Measurements from ENCODE around the gene LSAMP. TPM values are rescaled to one million over a fixed set of nuclear protein-coding genes. Genes with fewer than 3 reads are reported as not detected.

The LSAMP gene
- polyA plus RNA-seq, 3 donors = not detected

- Mint-ChIP-seq H3K9me3 (peaks cover 0 to 2% (median 0%) of the 10 kb centered on the region in 7 donors), H3K27ac (no peak overlapping the region), H3K4me1 (no peaks in the 10 kb centered on the region), H3K36me3 (no peaks in the 10 kb centered on the region), H3K27me3 (ENCODE audit: low read depth in 3 of 3) (peaks cover 0 to 2% (median 0%) of the 10 kb centered on the region in 3 donors), H3K4me3 (no peak overlapping the region)
- H3K9me3 ChIP-seq (replicated peaks in 1 of 2; ENCODE audit: control insufficient read depth in 1 of 2, insufficient read depth in 1 of 2, low read length in 2 of 2) = no peaks in the 10 kb centered on the region
- H2AFZ ChIP-seq (ENCODE audit: insufficient read depth, low read depth, low read length, poor library complexity, severe bottlenecking) = no peak overlapping the region
- no peaks in the 10 kb centered on the region for H3K79me2 ChIP-seq (ENCODE audit: insufficient read depth, low read length)
- no peaks in the 10 kb centered on the region for H4K20me1 ChIP-seq (ENCODE audit: insufficient read depth, low read length)
- H3K36me3 ChIP-seq (replicated peaks in 1 of 2; ENCODE audit: control insufficient read depth in 1 of 2, insufficient read depth in 2 of 2, low read length in 2 of 2) = no peaks in the 10 kb centered on the region
- H3K27ac ChIP-seq (ENCODE audit: low read depth in 1 of 2, low read length in 2 of 2) = no peak overlapping the region
- no CpG with 5 or more reads among the region's 2 CpGs for WGBS (ENCODE audit: insufficient coverage)
- DNase-seq = no peak
- intact Hi-C loops (cut with micrococcal nuclease) = no loop called here
- H3K9ac ChIP-seq (ENCODE audit: insufficient read depth, low read length, poor library complexity, severe bottlenecking) = no peak overlapping the region
- H3K4me3 ChIP-seq (replicated peaks in 1 of 3; ENCODE audit: low read depth in 2 of 3, low read length in 3 of 3) = no peak overlapping the region
- no peak overlapping the region for H3K4me2 ChIP-seq (replicated peaks; ENCODE audit: extremely low read depth, low read length, poor library complexity, severe bottlenecking)
- no peak for TF ChIP-seq CTCF (IDR thresholded peaks at IDR 0.05)
- H3K27me3 ChIP-seq (ENCODE audit: control insufficient read depth in 2 of 2, insufficient read depth in 2 of 2, low read length in 2 of 2) = no peaks in the 10 kb centered on the region
- H3K4me1 ChIP-seq (ENCODE audit: control insufficient read depth in 1 of 2, insufficient read depth in 2 of 2, low read length in 2 of 2) = no peaks in the 10 kb centered on the region
These were observed 45.5 kb downstream of the LSAMP start for GRCh38 chr3:116399701-116400226.

GRCh38 chr3:116394365-116394764, 50.9 kb downstream of the LSAMP start:
- H3K9ac ChIP-seq (ENCODE audit: insufficient read depth, low read length, poor library complexity, severe bottlenecking) = no peak overlapping the region
- intact Hi-C loops (cut with micrococcal nuclease) = no loop called here
- H4K20me1 ChIP-seq (ENCODE audit: insufficient read depth, low read length) = no peaks in the 10 kb centered on the region
- no peaks in the 10 kb centered on the region for H3K36me3 ChIP-seq (replicated peaks in 1 of 2; ENCODE audit: control insufficient read depth in 1 of 2, insufficient read depth in 2 of 2, low read length in 2 of 2)
- H3K4me1 Mint-ChIP-seq = no peaks in the 10 kb centered on the region
- H3K9me3 ChIP-seq (replicated peaks in 1 of 2; ENCODE audit: control insufficient read depth in 1 of 2, insufficient read depth in 1 of 2, low read length in 2 of 2) = peaks cover 27 to 28% of the 10 kb centered on the region in 2 donors
- H2AFZ ChIP-seq (ENCODE audit: insufficient read depth, low read depth, low read length, poor library complexity, severe bottlenecking) = no peak overlapping the region
- H3K27ac ChIP-seq (ENCODE audit: low read depth in 1 of 2, low read length in 2 of 2) = no peak overlapping the region
- WGBS (ENCODE audit: insufficient coverage) = 79% methylated on average over 2 of the region's 4 CpGs
- peaks cover 0 to 2% (median 0%) of the 10 kb centered on the region in 3 donors for H3K27me3 Mint-ChIP-seq (ENCODE audit: low read depth in 3 of 3)
- H3K27ac Mint-ChIP-seq = no peak overlapping the region
- no peaks in the 10 kb centered on the region for H3K27me3 ChIP-seq (ENCODE audit: control insufficient read depth in 2 of 2, insufficient read depth in 2 of 2, low read length in 2 of 2)
- no peaks in the 10 kb centered on the region for H3K79me2 ChIP-seq (ENCODE audit: insufficient read depth, low read length)
- no peak overlapping the region for H3K4me3 ChIP-seq (replicated peaks in 1 of 3; ENCODE audit: low read depth in 2 of 3, low read length in 3 of 3)
- no peak for DNase-seq
- TF ChIP-seq CTCF (IDR thresholded peaks at IDR 0.05) = no peak
- H3K9me3 Mint-ChIP-seq = peaks cover 4 to 22% (median 14%) of the 10 kb centered on the region in 7 donors
- no peak overlapping the region for H3K4me2 ChIP-seq (replicated peaks; ENCODE audit: extremely low read depth, low read length, poor library complexity, severe bottlenecking)
- H3K4me3 Mint-ChIP-seq = no peak overlapping the region
- H3K36me3 Mint-ChIP-seq = no peaks in the 10 kb centered on the region
- no peaks in the 10 kb centered on the region for H3K4me1 ChIP-seq (ENCODE audit: control insufficient read depth in 1 of 2, insufficient read depth in 2 of 2, low read length in 2 of 2)
